Mammary epithelial cell (primary cell): Measurements from ENCODE around the gene MORN1.

Source experiments
- EZH2 ChIP-seq: IDR thresholded peaks from 2 replicates; pipeline ENCODE4 v1.6.1; 2012; ENCODE audit warnings: low read length, inconsistent platforms, borderline replicate concordance
- TF ChIP-seq, protein P1 (sequence below), 2 donors: IDR thresholded peaks in 1 of 2; conservative IDR thresholded peaks in 1 of 2; 2 replicates each; pipeline ENCODE4 v1.5.1; 2011 to 2012; ENCODE audit warnings: inconsistent platforms in 2 of 2, low read length in 2 of 2, mild to moderate bottlenecking in 2 of 2, control low read depth in 1 of 2, low read depth in 1 of 2; ENCODE audit not compliant: insufficient read depth in 1 of 2; ENCODE audit errors: extremely low read depth in 1 of 2

DNA sequence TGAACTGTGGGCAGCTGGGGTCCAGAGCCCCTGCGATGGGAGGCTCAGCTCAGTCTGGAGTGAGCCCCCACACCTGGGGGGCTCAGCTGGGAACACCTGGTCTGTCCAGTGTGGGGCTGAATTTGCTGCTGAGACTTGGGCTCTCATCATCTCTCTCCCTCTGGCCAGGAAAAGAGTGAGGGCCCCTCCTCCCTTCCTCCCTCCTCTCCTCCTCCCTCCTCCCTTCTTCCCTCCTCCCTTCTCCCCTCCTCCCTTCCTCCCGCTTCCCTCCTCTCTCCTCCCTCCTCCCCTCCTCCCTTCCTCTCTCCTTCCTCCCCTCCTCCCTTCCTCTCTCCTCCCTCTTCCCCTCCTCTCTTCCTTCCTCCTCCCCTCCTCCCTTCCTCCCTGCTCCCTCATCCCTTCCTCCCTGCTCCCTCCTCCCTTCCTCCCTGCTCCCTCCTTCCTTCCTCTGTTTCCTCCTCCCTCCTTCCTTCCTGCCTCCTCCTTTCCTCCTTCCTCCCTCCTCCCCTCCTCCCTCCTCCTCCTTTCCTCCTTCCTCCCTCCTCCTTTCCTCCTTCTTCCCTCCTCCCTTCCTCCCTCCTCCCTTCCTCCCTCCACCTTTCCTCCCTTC lies 44.5 kb upstream of the MORN1 start:
- TF ChIP-seq, protein P1, sequence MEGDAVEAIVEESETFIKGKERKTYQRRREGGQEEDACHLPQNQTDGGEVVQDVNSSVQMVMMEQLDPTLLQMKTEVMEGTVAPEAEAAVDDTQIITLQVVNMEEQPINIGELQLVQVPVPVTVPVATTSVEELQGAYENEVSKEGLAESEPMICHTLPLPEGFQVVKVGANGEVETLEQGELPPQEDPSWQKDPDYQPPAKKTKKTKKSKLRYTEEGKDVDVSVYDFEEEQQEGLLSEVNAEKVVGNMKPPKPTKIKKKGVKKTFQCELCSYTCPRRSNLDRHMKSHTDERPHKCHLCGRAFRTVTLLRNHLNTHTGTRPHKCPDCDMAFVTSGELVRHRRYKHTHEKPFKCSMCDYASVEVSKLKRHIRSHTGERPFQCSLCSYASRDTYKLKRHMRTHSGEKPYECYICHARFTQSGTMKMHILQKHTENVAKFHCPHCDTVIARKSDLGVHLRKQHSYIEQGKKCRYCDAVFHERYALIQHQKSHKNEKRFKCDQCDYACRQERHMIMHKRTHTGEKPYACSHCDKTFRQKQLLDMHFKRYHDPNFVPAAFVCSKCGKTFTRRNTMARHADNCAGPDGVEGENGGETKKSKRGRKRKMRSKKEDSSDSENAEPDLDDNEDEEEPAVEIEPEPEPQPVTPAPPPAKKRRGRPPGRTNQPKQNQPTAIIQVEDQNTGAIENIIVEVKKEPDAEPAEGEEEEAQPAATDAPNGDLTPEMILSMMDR (conservative IDR thresholded peaks at IDR 0.05 in 1 of 2, IDR thresholded peaks at IDR 0.05 in 1 of 2; ENCODE audit: extremely low read depth in 1 of 2, insufficient read depth in 1 of 2, low read depth in 1 of 2, low read length in 2 of 2) = no peak
- no peak for TF ChIP-seq EZH2
